PC-9 (cell line): ENCODE data around the gene PNPLA7.

ENCODE experiments used
- EZH2 ChIP-seq: fragments of 200-600 bp; sonication (generic); IDR thresholded peaks from 2 replicates; pipeline ENCODE4 v1.8.0; 2017; ENCODE audit warnings: antibody characterized with exemption, low read depth
- TF ChIP-seq, protein P1 (sequence below): fragments of 200-600 bp; sonication (generic); conservative IDR thresholded peaks from 2 replicates; pipeline ENCODE4 v1.6.1; 2017; ENCODE audit warnings: mixed run types, antibody characterized with exemption, mild to moderate bottlenecking, moderate library complexity

DNA sequence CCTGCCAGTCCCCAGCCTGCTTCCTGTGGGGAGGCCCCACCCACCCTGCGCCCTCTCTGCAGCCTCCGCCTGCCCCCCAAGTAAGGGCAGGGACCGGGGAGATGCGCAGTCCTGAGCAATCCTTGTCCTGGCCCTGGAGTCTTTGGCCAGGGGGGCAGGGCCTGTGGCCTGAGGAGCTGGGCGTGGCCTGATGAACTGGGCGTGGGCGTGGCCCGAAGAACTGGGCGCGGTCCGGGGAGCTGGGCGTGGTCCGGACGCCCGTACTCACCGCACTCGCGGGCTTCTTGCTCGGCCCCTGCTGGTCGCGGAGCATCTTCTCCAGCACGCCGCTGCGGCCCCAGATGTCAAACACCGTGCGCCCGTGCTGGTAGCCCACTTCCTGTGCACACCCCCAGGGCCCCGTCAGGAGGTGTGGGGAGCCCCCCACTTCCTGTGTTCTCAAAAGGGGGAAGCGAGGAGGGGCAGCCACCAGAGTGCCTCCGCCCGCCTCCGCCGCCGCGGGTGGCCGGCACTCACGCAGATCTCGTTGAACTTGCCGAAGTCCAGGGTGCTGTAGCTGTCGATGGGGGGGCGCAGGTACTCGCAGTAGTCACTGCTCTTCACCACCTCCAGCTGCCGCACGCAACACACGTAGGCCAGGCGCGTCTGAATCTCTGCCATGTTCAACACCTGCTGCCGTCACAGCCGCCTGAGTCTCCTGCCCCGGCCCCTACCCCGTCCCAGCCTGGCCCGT is 88.4 kb downstream of the PNPLA7 start:
- TF ChIP-seq, protein P1, sequence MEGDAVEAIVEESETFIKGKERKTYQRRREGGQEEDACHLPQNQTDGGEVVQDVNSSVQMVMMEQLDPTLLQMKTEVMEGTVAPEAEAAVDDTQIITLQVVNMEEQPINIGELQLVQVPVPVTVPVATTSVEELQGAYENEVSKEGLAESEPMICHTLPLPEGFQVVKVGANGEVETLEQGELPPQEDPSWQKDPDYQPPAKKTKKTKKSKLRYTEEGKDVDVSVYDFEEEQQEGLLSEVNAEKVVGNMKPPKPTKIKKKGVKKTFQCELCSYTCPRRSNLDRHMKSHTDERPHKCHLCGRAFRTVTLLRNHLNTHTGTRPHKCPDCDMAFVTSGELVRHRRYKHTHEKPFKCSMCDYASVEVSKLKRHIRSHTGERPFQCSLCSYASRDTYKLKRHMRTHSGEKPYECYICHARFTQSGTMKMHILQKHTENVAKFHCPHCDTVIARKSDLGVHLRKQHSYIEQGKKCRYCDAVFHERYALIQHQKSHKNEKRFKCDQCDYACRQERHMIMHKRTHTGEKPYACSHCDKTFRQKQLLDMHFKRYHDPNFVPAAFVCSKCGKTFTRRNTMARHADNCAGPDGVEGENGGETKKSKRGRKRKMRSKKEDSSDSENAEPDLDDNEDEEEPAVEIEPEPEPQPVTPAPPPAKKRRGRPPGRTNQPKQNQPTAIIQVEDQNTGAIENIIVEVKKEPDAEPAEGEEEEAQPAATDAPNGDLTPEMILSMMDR: no peak
- no peak for TF ChIP-seq EZH2
